Suprapubic skin (tissue), 3 donors: ENCODE measurements around the gene HAUS5.

Experiments used
- POLR2A ChIP-seq, 2 donors: fragments of 450-650 bp; IDR thresholded peaks; one replicate each; pipeline ENCODE4 v1.6.1; 2017; ENCODE audit warnings: antibody characterized with exemption in 2 of 2, mild to moderate bottlenecking in 2 of 2, moderate library complexity in 2 of 2
- TF ChIP-seq, protein P1 (sequence below), 2 donors: fragments of 200-600 bp in 1 of 2; fragments of 450-650 bp in 1 of 2; sonication (generic) in 1 of 2; IDR thresholded peaks; one replicate each; pipeline ENCODE4 v1.5.1; 2016 to 2019; ENCODE audit warnings: antibody characterized with exemption in 2 of 2, mild to moderate bottlenecking in 1 of 2, moderate library complexity in 1 of 2

DNA sequence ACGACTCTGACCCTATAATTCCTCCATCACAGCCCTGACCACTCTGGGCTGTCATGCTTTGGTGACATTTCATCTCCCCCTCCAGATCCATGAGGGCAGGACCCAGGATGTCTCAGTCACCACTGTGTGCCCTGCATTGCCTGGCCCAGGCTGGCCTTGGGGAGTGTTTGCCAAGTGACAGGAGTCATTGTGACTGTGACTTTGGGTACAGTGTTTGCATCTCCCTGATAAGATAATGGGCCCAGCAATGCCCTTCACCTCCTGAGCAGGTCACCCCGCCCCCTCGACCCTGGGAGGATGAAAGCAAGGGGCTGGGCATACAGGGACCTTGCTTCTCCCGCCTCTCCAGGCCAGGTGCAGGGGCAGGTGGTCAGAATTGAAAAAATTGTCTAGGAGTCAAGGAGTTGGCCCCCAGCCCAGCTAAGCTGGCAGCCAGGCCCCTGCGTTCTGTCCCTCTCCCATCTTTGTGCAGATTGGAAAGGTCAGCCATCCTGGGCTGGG, 43.2 kb upstream of the HAUS5 start:
- TF ChIP-seq POLR2A (IDR thresholded peaks at IDR 0.05): no peak
- TF ChIP-seq, protein P1, sequence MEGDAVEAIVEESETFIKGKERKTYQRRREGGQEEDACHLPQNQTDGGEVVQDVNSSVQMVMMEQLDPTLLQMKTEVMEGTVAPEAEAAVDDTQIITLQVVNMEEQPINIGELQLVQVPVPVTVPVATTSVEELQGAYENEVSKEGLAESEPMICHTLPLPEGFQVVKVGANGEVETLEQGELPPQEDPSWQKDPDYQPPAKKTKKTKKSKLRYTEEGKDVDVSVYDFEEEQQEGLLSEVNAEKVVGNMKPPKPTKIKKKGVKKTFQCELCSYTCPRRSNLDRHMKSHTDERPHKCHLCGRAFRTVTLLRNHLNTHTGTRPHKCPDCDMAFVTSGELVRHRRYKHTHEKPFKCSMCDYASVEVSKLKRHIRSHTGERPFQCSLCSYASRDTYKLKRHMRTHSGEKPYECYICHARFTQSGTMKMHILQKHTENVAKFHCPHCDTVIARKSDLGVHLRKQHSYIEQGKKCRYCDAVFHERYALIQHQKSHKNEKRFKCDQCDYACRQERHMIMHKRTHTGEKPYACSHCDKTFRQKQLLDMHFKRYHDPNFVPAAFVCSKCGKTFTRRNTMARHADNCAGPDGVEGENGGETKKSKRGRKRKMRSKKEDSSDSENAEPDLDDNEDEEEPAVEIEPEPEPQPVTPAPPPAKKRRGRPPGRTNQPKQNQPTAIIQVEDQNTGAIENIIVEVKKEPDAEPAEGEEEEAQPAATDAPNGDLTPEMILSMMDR (IDR thresholded peaks at IDR 0.05): no peak
